ENCODE results near the gene PIGBOS1. TPM values are rescaled to one million over a fixed set of nuclear protein-coding genes. Genes with fewer than 3 reads are reported as not detected.

The PIGBOS1 gene
- total RNA-seq, 1 experiment from 2014 or later, result 13.0 TPM

- TF ChIP-seq IRF1 (CRISPR knock-in tag; IDR thresholded peaks at IDR 0.05) (no peak), ERG (CRISPR knock-in tag; IDR thresholded peaks at IDR 0.05) (no peak), RELA (CRISPR knock-in tag; IDR thresholded peaks at IDR 0.05; ENCODE audit: borderline replicate concordance) (no peak), ZSCAN18 (CRISPR knock-in tag; IDR thresholded peaks at IDR 0.05) (no peak), FOXK1 (CRISPR knock-in tag; IDR thresholded peaks at IDR 0.05) (no peak), SOX15 (CRISPR knock-in tag; IDR thresholded peaks at IDR 0.05) (no peak), OVOL2 (CRISPR knock-in tag; IDR thresholded peaks at IDR 0.05; ENCODE audit: borderline replicate concordance) (no peak), GRHL2 (CRISPR knock-in tag; IDR thresholded peaks at IDR 0.05; ENCODE audit: insufficient replicate concordance, severe bottlenecking) (no peak), NFYB (CRISPR knock-in tag; conservative IDR thresholded peaks at IDR 0.05; ENCODE audit: low read depth) (no peak), MXD4 (CRISPR knock-in tag; IDR thresholded peaks at IDR 0.05; ENCODE audit: borderline replicate concordance) (no peak)
Observed at GRCh38 chr15:55283379-55284147, 35.4 kb downstream of the PIGBOS1 start (continued).

GRCh38 chr15:55282284-55282833 is 36.6 kb downstream of the PIGBOS1 start:
- DNase-seq (ENCODE audit: low spot score) (no peak), ATAC-seq (no peak)
- H3K27ac Mint-ChIP-seq, result no peak overlapping the region
- 0 out of 2 replicates have a peak, but pooled peaks cover 5% of the 10 kb centered on the region for H3K4me1 Mint-ChIP-seq
- POLR2A ChIA-PET, result no interaction called here
- H3K27me3 Mint-ChIP-seq (ENCODE audit: low read depth), result no peaks in the 10 kb centered on the region
- no peaks in the 10 kb centered on the region for H3K9me3 Mint-ChIP-seq
- no peaks in the 10 kb centered on the region for H3K36me3 Mint-ChIP-seq
- no peak overlapping the region for H3K4me3 Mint-ChIP-seq
- CTCF ChIA-PET, result interaction anchor here (0.6 kb wide), 1 partner anchor 67 kb away, joined by 3 read pairs; no protein-coding TSS in a partner anchor
- TF ChIP-seq FOXP1 (CRISPR knock-in tag; IDR thresholded peaks at IDR 0.05; ENCODE audit: borderline replicate concordance) (no peak), IRF1 (CRISPR knock-in tag; IDR thresholded peaks at IDR 0.05) (no peak), ATF1 (CRISPR knock-in tag; IDR thresholded peaks at IDR 0.05) (no peak), E2F1 (CRISPR knock-in tag; IDR thresholded peaks at IDR 0.05) (no peak), MAX (CRISPR knock-in tag; IDR thresholded peaks at IDR 0.05) (no peak), FOXK1 (CRISPR knock-in tag; IDR thresholded peaks at IDR 0.05) (no peak), SP1 (CRISPR knock-in tag; conservative IDR thresholded peaks at IDR 0.05) (no peak), ZSCAN18 (CRISPR knock-in tag; IDR thresholded peaks at IDR 0.05) (no peak), RELA (CRISPR knock-in tag; IDR thresholded peaks at IDR 0.05; ENCODE audit: borderline replicate concordance) (no peak), CTCF (IDR thresholded peaks at IDR 0.05) (no peak), ATF6 (CRISPR knock-in tag; IDR thresholded peaks at IDR 0.05) (no peak), ZNF512 (CRISPR knock-in tag; IDR thresholded peaks at IDR 0.05; ENCODE audit: borderline replicate concordance) (no peak), CDX4 (CRISPR knock-in tag; IDR thresholded peaks at IDR 0.05; ENCODE audit: borderline replicate concordance) (no peak)
